Transverse colon (tissue), 4 donors: ENCODE data around the gene HHEX. TPM values are rescaled to one million over a fixed set of nuclear protein-coding genes. Genes with fewer than 3 reads are reported as not detected.
A peak's percentile ranks its signal among the peaks of the same experiment; 100 is the strongest.

Source experiments
- DNase-seq: peaks from one replicate; pipeline ENCODE4 v3.0.0-alpha.2; 2019
- H3K27ac ChIP-seq, 4 donors: fragments of 200-600 bp; sonication (generic); 2 replicates each; pipeline ENCODE4 v1.5.1; 2016 to 2018; ENCODE audit warnings: inconsistent platforms in 4 of 4
- H3K27me3 ChIP-seq: fragments of 200-600 bp; sonication (generic); 2 replicates; pipeline ENCODE4 v1.5.1; 2017; ENCODE audit warnings: inconsistent platforms
- H3K36me3 ChIP-seq, 4 donors: fragments of 200-600 bp; sonication (generic); 2 replicates each; pipeline ENCODE4 v1.5.1; 2017 to 2019; ENCODE audit warnings: inconsistent platforms in 4 of 4
- H3K4me1 ChIP-seq, 4 donors: fragments of 200-600 bp; sonication (generic); 2 replicates each; pipeline ENCODE4 v1.5.1; 2017 to 2020; ENCODE audit warnings: inconsistent platforms in 4 of 4
- H3K4me3 ChIP-seq, 4 donors: fragments of 200-600 bp; sonication (generic); 1 replicate in 1 of 4; 2 replicates in 3 of 4; pipeline versions ENCODE4 v1.5.1 to v1.6.1; 2017 to 2019; ENCODE audit warnings: inconsistent platforms in 4 of 4
- H3K9me3 ChIP-seq, 2 donors: fragments of 200-600 bp; sonication (generic); 2 replicates each; pipeline ENCODE4 v1.5.1; 2017 to 2019; ENCODE audit warnings: inconsistent platforms in 2 of 2
- CTCF ChIP-seq, 5 experiments: fragments of 200-600 bp in 3 of 5; fragments of 450-650 bp in 2 of 5; sonication (generic) in 3 of 5; IDR thresholded peaks; 1 replicate in 2 of 5; 2 replicates in 3 of 5; pipeline ENCODE4 v1.5.1; 2016 to 2017; ENCODE audit warnings: antibody characterized with exemption in 5 of 5, inconsistent platforms in 3 of 5, mild to moderate bottlenecking in 2 of 5, moderate library complexity in 1 of 5
- EP300 ChIP-seq: sonication (generic); formaldehyde crosslinking; IDR thresholded peaks from one replicate; pipeline ENCODE4 v1.6.1; 2017; ENCODE audit warnings: antibody characterized with exemption, low read depth
- POLR2A ChIP-seq: fragments of 450-650 bp; IDR thresholded peaks from one replicate; pipeline ENCODE4 v1.6.1; 2016; ENCODE audit warnings: antibody characterized with exemption, mild to moderate bottlenecking, moderate library complexity
- POLR2AphosphoS5 ChIP-seq, 3 donors: sonication (generic); formaldehyde crosslinking; IDR thresholded peaks; one replicate each; pipeline ENCODE4 v1.6.1; 2016; ENCODE audit warnings: antibody characterized with exemption in 3 of 3
- WGBS, 2 donors: methylation state at CpG; one replicate each; pipeline ENCODE4 v1.1.5; 2018; ENCODE audit warnings: low coverage in 1 of 2; 5-methylcytosine and 5-hydroxymethylcytosine counted together
- in situ Hi-C, 4 donors: fragments of 200-750 bp; cut with MboI; loops; one replicate each; pipeline versions ENCODE4 v1.15.0 to v1.15.1; 2017; ENCODE audit warnings: low sequenced_read_pairs in 3 of 4, low pct_ligation_motif_present in 1 of 4, low pct_unique_long_range_greater_than_20kb in 1 of 4
- intact Hi-C: fragments of 100-400 bp; cut with DNase I; formaldehyde crosslinking; loops from one replicate; pipeline ENCODE4 v1.15.1; 2023; ENCODE audit warnings: low total_unique reads
- total RNA-seq, 4 donors: library from RNA; depleted of rRNA; stranded (reverse); fragments of >200 nt; gene quantifications; one replicate each; pipeline ENCODE4 v1.1.0, GENCODE V29; 2016

Gene HHEX
- total RNA-seq, 4 donors from 2014 or later: 0.80 to 7.9 (median 4.8) TPM

GRCh38 chr10:92690915-92691590, 1.3 kb downstream of the HHEX start:
- intact Hi-C loops: no loop called here

GRCh38 chr10:92691591-92692079, 1.9 kb downstream of the HHEX start:
- TF ChIP-seq EP300: no peak
- TF ChIP-seq CTCF (IDR thresholded peaks at IDR 0.05): no peak
- TF ChIP-seq POLR2A: peak; percentile 24
- peak; percentile 9 to 50 (median 18) for TF ChIP-seq POLR2AphosphoS5 (IDR thresholded peaks at IDR 0.05)
- peak overlapping the region in 2 of 4 donors; percentile 5 to 76 for H3K4me3 ChIP-seq
- H3K4me1 ChIP-seq: peaks cover 0 to 31% (median 14%) of the 10 kb centered on the region in 4 donors
- in situ Hi-C loops (no loop called here), intact Hi-C loops (no loop called here)
- H3K36me3 ChIP-seq: no peaks in the 10 kb centered on the region
- peaks cover 85% of the 10 kb centered on the region for H3K27me3 ChIP-seq
- WGBS, 2 donors: 50 to 59% methylated on average over 9 to 34 of the region's 35 CpGs
- H3K27ac ChIP-seq: peak overlapping the region; percentile 75 to 83 (median 79)
- DNase-seq: peak; percentile 45
- H3K9me3 ChIP-seq: no peaks in the 10 kb centered on the region

More at GRCh38 chr10:92690915-92691590, 1.3 kb downstream of the HHEX start:
- no peaks in the 10 kb centered on the region for H3K36me3 ChIP-seq
- H3K4me3 ChIP-seq: peak overlapping the region in 3 of 4 donors; percentile 41 to 77 (median 76)
- peaks cover 0 to 31% (median 14%) of the 10 kb centered on the region in 4 donors for H3K4me1 ChIP-seq
- no peak for DNase-seq
- H3K9me3 ChIP-seq: no peaks in the 10 kb centered on the region
- TF ChIP-seq CTCF (IDR thresholded peaks at IDR 0.05): no peak
- TF ChIP-seq POLR2AphosphoS5 (IDR thresholded peaks at IDR 0.05): peak in 2 of 3 donors; percentile 26 to 32
- in situ Hi-C loops: no loop called here
- WGBS, 2 donors: 48 to 54% methylated on average over 7 to 30 of the region's 30 CpGs
- H3K27ac ChIP-seq: peak overlapping the region; percentile 75 to 83 (median 79)
- peaks cover 79% of the 10 kb centered on the region for H3K27me3 ChIP-seq

GRCh38 chr10:92692080-92692671, 2.4 kb downstream of the HHEX start:
- in situ Hi-C loops: no loop called here
- peak overlapping the region; percentile 75 to 83 (median 79) for H3K27ac ChIP-seq

More at GRCh38 chr10:92692080-92692671, 2.4 kb downstream of the HHEX start:
- TF ChIP-seq POLR2A (no peak), EP300 (no peak), POLR2AphosphoS5 (IDR thresholded peaks at IDR 0.05) (no peak), CTCF (IDR thresholded peaks at IDR 0.05) (no peak)
- H3K9me3 ChIP-seq: no peaks in the 10 kb centered on the region
- 36 to 56% methylated on average over 16 to 32 of the region's 34 CpGs for WGBS, 2 donors
- H3K4me3 ChIP-seq: peak overlapping the region in 2 of 4 donors; percentile 5 to 76
- no peak for DNase-seq
- peaks cover 0 to 31% (median 14%) of the 10 kb centered on the region in 4 donors for H3K4me1 ChIP-seq
- intact Hi-C loops: no loop called here
- H3K27me3 ChIP-seq: peaks cover 89% of the 10 kb centered on the region
- H3K36me3 ChIP-seq: no peaks in the 10 kb centered on the region
